HG03135 (cell line): Measurements from ENCODE around the gene RSPRY1.
"Not testable (repeated sequence)": the region's sequence is repeated elsewhere in the genome, so short reads cannot be mapped to it uniquely, and the experiment has no call there.

Experiments used
- ATAC-seq: cut with Tn5 transposase; IDR thresholded peaks from one replicate; pipeline ENCODE4 v1.9.1; 2021; ENCODE audit warnings: mild to moderate bottlenecking, moderate library complexity; ENCODE audit not compliant: unreplicated experiment

RSPRY1 gene

GRCh38 chr16:57185446-57185944 lies 634 bp upstream of the RSPRY1 start:
- ATAC-seq, result peak; percentile 33

- ATAC-seq, result peak; percentile 3
Measured at GRCh38 chr16:57186872-57187854, 1.0 kb downstream of the RSPRY1 start.

- not testable (repeated sequence) for ATAC-seq
Measured at GRCh38 chr16:57187902-57188710, 2.0 kb downstream of the RSPRY1 start.

GRCh38 chr16:57188711-57189002 lies 2.5 kb downstream of the RSPRY1 start:
- ATAC-seq, result no peak

- not testable (repeated sequence) for ATAC-seq
Measured at GRCh38 chr16:57189527-57189926, 3.4 kb downstream of the RSPRY1 start.

GRCh38 chr16:57190136-57190535 lies 4.0 kb downstream of the RSPRY1 start:
- ATAC-seq, result no peak

- no peak for ATAC-seq
Measured at GRCh38 chr16:57191056-57191571, 5.0 kb downstream of the RSPRY1 start.

GRCh38 chr16:57192146-57192545 lies 6.0 kb downstream of the RSPRY1 start:
- ATAC-seq, result no peak

- ATAC-seq, result no peak
Measured at GRCh38 chr16:57192720-57193486, 6.8 kb downstream of the RSPRY1 start.

GRCh38 chr16:57194512-57194911 lies 8.4 kb downstream of the RSPRY1 start:
- ATAC-seq, result no peak

- no peak for ATAC-seq
Measured at GRCh38 chr16:57196286-57196685, 10.2 kb downstream of the RSPRY1 start.

- ATAC-seq, result no peak
Measured at GRCh38 chr16:57196753-57197152, 10.6 kb downstream of the RSPRY1 start.

- ATAC-seq, result not testable (repeated sequence)
Measured at GRCh38 chr16:57200321-57200720, 14.2 kb downstream of the RSPRY1 start.

GRCh38 chr16:57200926-57201325 lies 14.8 kb downstream of the RSPRY1 start:
- ATAC-seq, result not testable (repeated sequence)

GRCh38 chr16:57202095-57202886 lies 16.2 kb downstream of the RSPRY1 start:
- no peak for ATAC-seq

GRCh38 chr16:57203451-57203850 lies 17.3 kb downstream of the RSPRY1 start:
- ATAC-seq, result no peak

- ATAC-seq, result no peak
Measured at GRCh38 chr16:57204675-57205074, 18.5 kb downstream of the RSPRY1 start.

- ATAC-seq, result no peak
Measured at GRCh38 chr16:57208926-57209325, 22.8 kb downstream of the RSPRY1 start.

GRCh38 chr16:57209780-57210179 lies 23.7 kb downstream of the RSPRY1 start:
- ATAC-seq, result no peak

GRCh38 chr16:57213462-57213861 lies 27.3 kb downstream of the RSPRY1 start:
- no peak for ATAC-seq
